ENCODE results near the gene HIVEP1. TPM values are rescaled to one million over a fixed set of nuclear protein-coding genes. Genes with fewer than 3 reads are reported as not detected.

HIVEP1 gene
- total RNA-seq, 4 donors from 2014 or later: 15.2 to 26.9 (median 17.6) TPM

GRCh38 chr6:12094689-12095088 lies 82.6 kb downstream of the HIVEP1 start:
- TF ChIP-seq POLR2A (IDR thresholded peaks at IDR 0.05) (no peak), POLR2AphosphoS5 (IDR thresholded peaks at IDR 0.05) (no peak), CTCF (IDR thresholded peaks at IDR 0.05) (no peak), EP300 (IDR thresholded peaks at IDR 0.05) (no peak)

GRCh38 chr6:12096342-12096741 lies 84.2 kb downstream of the HIVEP1 start:
- TF ChIP-seq CTCF (IDR thresholded peaks at IDR 0.05) (no peak), EP300 (IDR thresholded peaks at IDR 0.05) (no peak), POLR2AphosphoS5 (IDR thresholded peaks at IDR 0.05) (no peak), POLR2A (IDR thresholded peaks at IDR 0.05) (no peak)
- Histone ChIP-seq H3K36me3 (no peaks in the 10 kb centered on the region), H3K4me1 (no peaks in the 10 kb centered on the region), H3K27me3 (no peaks in the 10 kb centered on the region), H3K9me3 (no peaks in the 10 kb centered on the region), H3K4me3 (no peak overlapping the region), H3K27ac (no peak overlapping the region)
- 93 to 96% methylated on average over 3 of the region's 3 CpGs for WGBS, 2 donors (ENCODE audit: low coverage in 1 of 2)
- no peak for ATAC-seq

More at GRCh38 chr6:12094689-12095088, 82.6 kb downstream of the HIVEP1 start:
- H3K27ac ChIP-seq: no peak overlapping the region
- H3K4me1 ChIP-seq: no peaks in the 10 kb centered on the region
- H3K4me3 ChIP-seq: no peak overlapping the region
- 50% methylated on average over 1 of the region's 1 CpG for WGBS, 2 donors (ENCODE audit: low coverage in 1 of 2)
- H3K27me3 ChIP-seq: no peaks in the 10 kb centered on the region
- no peaks in the 10 kb centered on the region for H3K9me3 ChIP-seq
- no peaks in the 10 kb centered on the region for H3K36me3 ChIP-seq
- ATAC-seq: no peak

GRCh38 chr6:12097791-12098190 lies 85.7 kb downstream of the HIVEP1 start:
- H3K9me3 ChIP-seq: no peaks in the 10 kb centered on the region
- ATAC-seq: no peak
- no peak overlapping the region for H3K4me3 ChIP-seq
- H3K4me1 ChIP-seq: no peaks in the 10 kb centered on the region
- no peak for TF ChIP-seq POLR2A (IDR thresholded peaks at IDR 0.05)
- TF ChIP-seq POLR2AphosphoS5 (IDR thresholded peaks at IDR 0.05): no peak
- no peak for TF ChIP-seq CTCF (IDR thresholded peaks at IDR 0.05)
- no peak for TF ChIP-seq EP300 (IDR thresholded peaks at IDR 0.05)
- H3K27me3 ChIP-seq: no peaks in the 10 kb centered on the region
- no peaks in the 10 kb centered on the region for H3K36me3 ChIP-seq
- no peak overlapping the region for H3K27ac ChIP-seq

- H3K9me3 ChIP-seq: no peaks in the 10 kb centered on the region
- H3K4me1 ChIP-seq: no peaks in the 10 kb centered on the region
- H3K27me3 ChIP-seq: no peaks in the 10 kb centered on the region
- no peak for ATAC-seq
- H3K36me3 ChIP-seq: no peaks in the 10 kb centered on the region
- 64 to 65% methylated on average over 4 of the region's 4 CpGs for WGBS, 2 donors (ENCODE audit: low coverage in 1 of 2)
- H3K4me3 ChIP-seq: no peak overlapping the region
- H3K27ac ChIP-seq: no peak overlapping the region
- TF ChIP-seq EP300 (IDR thresholded peaks at IDR 0.05) (no peak), POLR2AphosphoS5 (IDR thresholded peaks at IDR 0.05) (no peak), POLR2A (IDR thresholded peaks at IDR 0.05) (no peak), CTCF (IDR thresholded peaks at IDR 0.05) (no peak)
Observed at GRCh38 chr6:12099623-12100338, 87.7 kb downstream of the HIVEP1 start.

- no peaks in the 10 kb centered on the region for H3K27me3 ChIP-seq
- no peaks in the 10 kb centered on the region for H3K36me3 ChIP-seq
- H3K4me1 ChIP-seq: no peaks in the 10 kb centered on the region
- H3K4me3 ChIP-seq: no peak overlapping the region
- no peak for ATAC-seq
- TF ChIP-seq CTCF (IDR thresholded peaks at IDR 0.05) (no peak), POLR2A (IDR thresholded peaks at IDR 0.05) (no peak), POLR2AphosphoS5 (IDR thresholded peaks at IDR 0.05) (no peak), EP300 (IDR thresholded peaks at IDR 0.05) (no peak)
- no peaks in the 10 kb centered on the region for H3K9me3 ChIP-seq
- H3K27ac ChIP-seq: no peak overlapping the region
Observed at GRCh38 chr6:12101048-12101447, 88.9 kb downstream of the HIVEP1 start.
